Activated CD4-positive, alpha-beta T cell treated with anti-CD3 and anti-CD28 coated beads, Interleukin-2, amount 50 U/mL, for 1 hour (primary cell): ENCODE measurements around the gene UROC1.

ENCODE experiments used
- DNase-seq: peaks from one replicate; pipeline ENCODE4 v3.0.0-alpha.2; 2020

The UROC1 gene

GRCh38 chr3:126516152-126516935 is 1.2 kb downstream of the UROC1 start:
- DNase-seq: no peak

GRCh38 chr3:126515066-126515706 is 2.4 kb downstream of the UROC1 start:
- DNase-seq: no peak

GRCh38 chr3:126514161-126514560 is 3.4 kb downstream of the UROC1 start:
- DNase-seq: no peak

GRCh38 chr3:126512916-126513650 is 4.5 kb downstream of the UROC1 start:
- DNase-seq: no peak

GRCh38 chr3:126512026-126512425 is 5.5 kb downstream of the UROC1 start:
- DNase-seq: no peak

GRCh38 chr3:126511291-126511690 is 6.3 kb downstream of the UROC1 start:
- no peak for DNase-seq

GRCh38 chr3:126510308-126510910 is 7.2 kb downstream of the UROC1 start:
- no peak for DNase-seq

- DNase-seq: no peak
Measured at GRCh38 chr3:126509597-126510307, 7.8 kb downstream of the UROC1 start.

- DNase-seq: no peak
Measured at GRCh38 chr3:126508564-126508964, 9.0 kb downstream of the UROC1 start.

GRCh38 chr3:126507886-126508285 is 9.7 kb downstream of the UROC1 start:
- DNase-seq: no peak

GRCh38 chr3:126503701-126504100 is 13.9 kb downstream of the UROC1 start:
- DNase-seq: no peak

GRCh38 chr3:126502656-126503055 is 14.9 kb downstream of the UROC1 start:
- DNase-seq: no peak

- no peak for DNase-seq
Measured at GRCh38 chr3:126501736-126502135, 15.8 kb downstream of the UROC1 start.

GRCh38 chr3:126501054-126501453 is 16.5 kb downstream of the UROC1 start:
- DNase-seq: no peak

GRCh38 chr3:126500016-126500415 is 17.6 kb downstream of the UROC1 start:
- no peak for DNase-seq

GRCh38 chr3:126499401-126499800 is 18.2 kb downstream of the UROC1 start:
- DNase-seq: no peak

GRCh38 chr3:126498929-126499328 is 18.6 kb downstream of the UROC1 start:
- DNase-seq: no peak

GRCh38 chr3:126498461-126498860 is 19.1 kb downstream of the UROC1 start:
- no peak for DNase-seq

GRCh38 chr3:126497956-126498355 is 19.6 kb downstream of the UROC1 start:
- no peak for DNase-seq

- DNase-seq: no peak
Measured at GRCh38 chr3:126496894-126497850, 20.4 kb downstream of the UROC1 start.

- no peak for DNase-seq
Measured at GRCh38 chr3:126495786-126496185, 21.8 kb downstream of the UROC1 start.

GRCh38 chr3:126494970-126495230 is 22.7 kb downstream of the UROC1 start:
- DNase-seq: no peak
